ENCODE data around the gene DNASE1. TPM values are rescaled to one million over a fixed set of nuclear protein-coding genes. Genes with fewer than 3 reads are reported as not detected.

Gene DNASE1
- total RNA-seq, 1 experiment from 2014 or later, result 13.9 TPM

DNA sequence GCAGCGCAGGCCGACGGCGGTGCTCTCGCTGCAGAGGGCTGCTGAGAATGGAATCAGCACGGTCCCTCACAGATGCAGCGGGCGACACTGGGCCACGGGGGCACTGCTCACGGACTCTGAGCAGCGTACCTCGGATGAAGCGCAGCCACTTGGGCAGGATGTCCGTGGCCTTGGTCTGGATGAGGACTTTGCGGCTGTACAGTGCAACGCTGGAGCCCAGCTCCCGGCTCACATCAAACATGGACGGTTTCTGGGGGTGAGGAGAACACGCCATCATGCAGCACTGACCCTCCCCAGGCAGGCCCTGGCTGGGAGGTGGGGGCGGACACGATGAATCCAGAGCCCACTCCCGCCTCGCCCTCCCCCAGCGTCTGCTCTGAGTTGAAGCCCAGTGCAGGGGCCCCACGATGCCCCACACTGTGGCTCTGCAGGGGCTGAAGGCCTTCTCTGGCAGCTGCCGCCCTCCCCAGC lies 18.1 kb downstream of the DNASE1 start:
- H3K4me1 Mint-ChIP-seq, result no peaks in the 10 kb centered on the region
- DNase-seq (ENCODE audit: low spot score) (no peak), ATAC-seq (no peak)
- no peaks in the 10 kb centered on the region for H3K27me3 Mint-ChIP-seq (ENCODE audit: low read depth)
- TF ChIP-seq E2F1 (CRISPR knock-in tag; IDR thresholded peaks at IDR 0.05) (no peak), ELF4 (CRISPR knock-in tag; IDR thresholded peaks at IDR 0.05; ENCODE audit: low read depth) (no peak), NR1H2 (CRISPR knock-in tag; IDR thresholded peaks at IDR 0.05) (no peak), HMGXB4 (CRISPR knock-in tag; IDR thresholded peaks at IDR 0.05) (no peak), ZMAT4 (CRISPR knock-in tag; IDR thresholded peaks at IDR 0.05) (no peak), ZNF232 (CRISPR knock-in tag; IDR thresholded peaks at IDR 0.05) (no peak)
- TF ChIP-seq, protein P1, sequence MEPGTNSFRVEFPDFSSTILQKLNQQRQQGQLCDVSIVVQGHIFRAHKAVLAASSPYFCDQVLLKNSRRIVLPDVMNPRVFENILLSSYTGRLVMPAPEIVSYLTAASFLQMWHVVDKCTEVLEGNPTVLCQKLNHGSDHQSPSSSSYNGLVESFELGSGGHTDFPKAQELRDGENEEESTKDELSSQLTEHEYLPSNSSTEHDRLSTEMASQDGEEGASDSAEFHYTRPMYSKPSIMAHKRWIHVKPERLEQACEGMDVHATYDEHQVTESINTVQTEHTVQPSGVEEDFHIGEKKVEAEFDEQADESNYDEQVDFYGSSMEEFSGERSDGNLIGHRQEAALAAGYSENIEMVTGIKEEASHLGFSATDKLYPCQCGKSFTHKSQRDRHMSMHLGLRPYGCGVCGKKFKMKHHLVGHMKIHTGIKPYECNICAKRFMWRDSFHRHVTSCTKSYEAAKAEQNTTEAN (CRISPR knock-in tag; IDR thresholded peaks at IDR 0.05), result no peak
- TF ChIP-seq, protein P2, sequence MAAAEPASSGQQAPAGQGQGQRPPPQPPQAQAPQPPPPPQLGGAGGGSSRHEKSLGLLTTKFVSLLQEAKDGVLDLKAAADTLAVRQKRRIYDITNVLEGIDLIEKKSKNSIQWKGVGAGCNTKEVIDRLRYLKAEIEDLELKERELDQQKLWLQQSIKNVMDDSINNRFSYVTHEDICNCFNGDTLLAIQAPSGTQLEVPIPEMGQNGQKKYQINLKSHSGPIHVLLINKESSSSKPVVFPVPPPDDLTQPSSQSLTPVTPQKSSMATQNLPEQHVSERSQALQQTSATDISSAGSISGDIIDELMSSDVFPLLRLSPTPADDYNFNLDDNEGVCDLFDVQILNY (CRISPR knock-in tag; IDR thresholded peaks at IDR 0.05), result no peak
- no peaks in the 10 kb centered on the region for H3K9me3 Mint-ChIP-seq
- H3K4me3 Mint-ChIP-seq, result no peak overlapping the region
- ChIA-PET CTCF (no interaction called here), POLR2A (no interaction called here)
- H3K27ac Mint-ChIP-seq, result no peak overlapping the region
- peaks cover 61% of the 10 kb centered on the region for H3K36me3 Mint-ChIP-seq

DNA sequence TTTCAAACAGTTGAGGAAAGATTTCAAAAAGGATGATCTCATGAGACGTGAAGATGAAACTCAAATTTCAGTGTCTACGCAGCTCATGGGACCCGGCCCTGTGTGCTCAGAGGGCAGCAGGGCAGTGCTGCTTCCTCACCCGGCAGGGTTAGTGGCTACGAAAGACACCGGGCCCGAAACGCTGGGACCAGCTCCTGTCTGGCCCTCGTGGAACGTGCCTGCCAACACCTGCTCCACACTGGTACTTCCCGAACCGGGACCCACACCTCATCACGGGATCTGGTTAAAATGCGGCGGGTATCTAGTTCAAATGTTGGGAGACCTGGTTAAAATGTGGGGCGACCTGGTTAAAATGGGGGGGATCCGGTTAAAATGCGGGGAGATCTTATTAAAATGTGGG lies 18.7 kb downstream of the DNASE1 start:
- H3K9me3 Mint-ChIP-seq, result no peaks in the 10 kb centered on the region
- peaks cover 67% of the 10 kb centered on the region for H3K36me3 Mint-ChIP-seq
- POLR2A ChIA-PET, result no interaction called here
- H3K4me1 Mint-ChIP-seq, result no peaks in the 10 kb centered on the region
- CTCF ChIA-PET, result no interaction called here
- H3K27ac Mint-ChIP-seq, result peak overlapping the region; percentile 68; the same call in 1 of the 2 replicates
- ATAC-seq, result no peak
- no peak overlapping the region for H3K4me3 Mint-ChIP-seq
- DNase-seq (ENCODE audit: low spot score), result no peak
- H3K27me3 Mint-ChIP-seq (ENCODE audit: low read depth), result no peaks in the 10 kb centered on the region
- no peak for TF ChIP-seq NFYB (CRISPR knock-in tag; conservative IDR thresholded peaks at IDR 0.05; ENCODE audit: low read depth)
- TF ChIP-seq TEAD1 (CRISPR knock-in tag; IDR thresholded peaks at IDR 0.05), result no peak
- no peak for TF ChIP-seq ZNF396 (CRISPR knock-in tag; IDR thresholded peaks at IDR 0.05; ENCODE audit: borderline replicate concordance)
- TF ChIP-seq PRDM15 (CRISPR knock-in tag; IDR thresholded peaks at IDR 0.05), result no peak
- no peak for TF ChIP-seq RELA (CRISPR knock-in tag; IDR thresholded peaks at IDR 0.05; ENCODE audit: borderline replicate concordance)
- TF ChIP-seq, protein P3, sequence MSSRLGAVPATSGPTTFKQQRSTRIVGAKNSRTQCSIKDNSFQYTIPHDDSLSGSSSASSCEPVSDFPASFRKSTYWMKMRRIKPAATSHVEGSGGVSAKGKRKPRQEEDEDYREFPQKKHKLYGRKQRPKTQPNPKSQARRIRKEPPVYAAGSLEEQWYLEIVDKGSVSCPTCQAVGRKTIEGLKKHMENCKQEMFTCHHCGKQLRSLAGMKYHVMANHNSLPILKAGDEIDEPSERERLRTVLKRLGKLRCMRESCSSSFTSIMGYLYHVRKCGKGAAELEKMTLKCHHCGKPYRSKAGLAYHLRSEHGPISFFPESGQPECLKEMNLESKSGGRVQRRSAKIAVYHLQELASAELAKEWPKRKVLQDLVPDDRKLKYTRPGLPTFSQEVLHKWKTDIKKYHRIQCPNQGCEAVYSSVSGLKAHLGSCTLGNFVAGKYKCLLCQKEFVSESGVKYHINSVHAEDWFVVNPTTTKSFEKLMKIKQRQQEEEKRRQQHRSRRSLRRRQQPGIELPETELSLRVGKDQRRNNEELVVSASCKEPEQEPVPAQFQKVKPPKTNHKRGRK (CRISPR knock-in tag; IDR thresholded peaks at IDR 0.05; ENCODE audit: borderline replicate concordance), result no peak
- TF ChIP-seq, protein P1 (CRISPR knock-in tag; IDR thresholded peaks at IDR 0.05), result no peak
- TF ChIP-seq ZNF219 (CRISPR knock-in tag; IDR thresholded peaks at IDR 0.05; ENCODE audit: borderline replicate concordance), result no peak
- no peak for TF ChIP-seq ERG (CRISPR knock-in tag; IDR thresholded peaks at IDR 0.05)
- TF ChIP-seq E2F4 (CRISPR knock-in tag; IDR thresholded peaks at IDR 0.05; ENCODE audit: borderline replicate concordance, low read depth), result no peak
- TF ChIP-seq NR2C2 (CRISPR knock-in tag; IDR thresholded peaks at IDR 0.05), result no peak

Data from WTC11 (cell line).